Naive thymus-derived CD4-positive, alpha-beta T cell (primary cell): ENCODE measurements around the gene THY1. TPM values are rescaled to one million over a fixed set of nuclear protein-coding genes. Genes with fewer than 3 reads are reported as not detected.

Experiments used
- ATAC-seq: fragments of 150-1000 bp; cut with Tn5 transposase; 2 replicates; pipeline ENCODE4 v1.10.0; 2021; ENCODE audit warnings: mild to moderate bottlenecking, moderate library complexity
- CTCF ChIA-PET: fragments of 350-600 bp; sonication (Branson Sonifier 250); formaldehyde crosslinking; loops from one replicate; lab custom pipeline; 2021; ENCODE audit warnings: antibody characterized with exemption; lab: Charles Lee
- POLR2A ChIA-PET: fragments of 350-600 bp; sonication (Branson Sonifier 250); formaldehyde crosslinking; loops from one replicate; lab custom pipeline; 2021; ENCODE audit warnings: antibody characterized with exemption, inconsistent platforms; lab: Charles Lee
- DNase-seq, 9 donors: peaks; one replicate each; pipeline versions ENCODE4 v3.0.0 to v3.0.0-alpha.2; 2020 to 2022; ENCODE audit warnings: mixed read lengths in 1 of 9
- H3K27ac ChIP-seq: one replicate; pipeline ENCODE4 v1.7.0; 2013; ENCODE audit warnings: mild to moderate bottlenecking, low read depth, low read length, moderate library complexity
- H3K27me3 ChIP-seq, 2 donors: one replicate each; pipeline ENCODE4 v1.7.0; 2013; ENCODE audit warnings: low read length in 2 of 2, mild to moderate bottlenecking in 2 of 2, moderate library complexity in 2 of 2; ENCODE audit not compliant: control insufficient read depth in 2 of 2, insufficient read depth in 2 of 2
- H3K36me3 ChIP-seq, 3 experiments: 1 replicate in 2 of 3; 2 replicates in 1 of 3; pipeline ENCODE4 v1.7.0; 2013; ENCODE audit warnings: low read length in 3 of 3, mild to moderate bottlenecking in 3 of 3, moderate library complexity in 1 of 3; ENCODE audit not compliant: insufficient read depth in 3 of 3, control insufficient read depth in 2 of 3
- H3K4me1 ChIP-seq, 2 donors: one replicate each; pipeline ENCODE4 v1.7.0; 2013; ENCODE audit warnings: low read length in 2 of 2, mild to moderate bottlenecking in 2 of 2, moderate library complexity in 1 of 2; ENCODE audit not compliant: control insufficient read depth in 2 of 2, insufficient read depth in 2 of 2
- H3K4me3 ChIP-seq: 2 replicates; pipeline ENCODE4 v1.7.0; 2013; ENCODE audit warnings: mild to moderate bottlenecking, low read length
- H3K9me3 ChIP-seq, 3 experiments: 1 replicate in 2 of 3; 2 replicates in 1 of 3; pipeline ENCODE4 v1.7.0; 2013; ENCODE audit warnings: low read length in 3 of 3; ENCODE audit not compliant: control insufficient read depth in 2 of 3
- H3K27ac Mint-ChIP-seq, 9 donors: one replicate each; pipeline ENCODE4 v1.8.0; 2020 to 2022; ENCODE audit warnings: mixed read lengths in 9 of 9, mild to moderate bottlenecking in 8 of 9, moderate library complexity in 5 of 9, inconsistent platforms in 2 of 9
- H3K27me3 Mint-ChIP-seq, 5 donors: one replicate each; pipeline ENCODE4 v1.8.0; 2021 to 2022; ENCODE audit warnings: mixed read lengths in 5 of 5, mild to moderate bottlenecking in 1 of 5
- H3K36me3 Mint-ChIP-seq, 5 donors: one replicate each; pipeline ENCODE4 v1.8.0; 2020 to 2022; ENCODE audit warnings: mixed read lengths in 5 of 5, mild to moderate bottlenecking in 3 of 5, inconsistent platforms in 1 of 5
- H3K4me1 Mint-ChIP-seq, 7 donors: one replicate each; pipeline ENCODE4 v1.8.0; 2020 to 2022; ENCODE audit warnings: mixed read lengths in 7 of 7, mild to moderate bottlenecking in 3 of 7, inconsistent platforms in 1 of 7
- H3K4me3 Mint-ChIP-seq, 10 donors: one replicate each; pipeline ENCODE4 v1.8.0; 2020 to 2022; ENCODE audit warnings: mild to moderate bottlenecking in 10 of 10, mixed read lengths in 10 of 10, moderate library complexity in 6 of 10, inconsistent platforms in 2 of 10
- H3K9me3 Mint-ChIP-seq, 11 donors: one replicate each; pipeline ENCODE4 v1.8.0; 2020 to 2022; ENCODE audit warnings: mixed read lengths in 11 of 11, mild to moderate bottlenecking in 4 of 11, inconsistent platforms in 1 of 11, moderate library complexity in 1 of 11
- intact Hi-C, 2 donors: fragments of 100-400 bp; cut with micrococcal nuclease; formaldehyde crosslinking; loops; one replicate each; pipeline ENCODE4 v1.15.1; 2023
- polyA plus RNA-seq, 2 donors: library from polyadenylated mRNA; unstranded; fragments of 300-500 nt; fragmentation: Illumina TruSeq; gene quantifications; one replicate each; pipeline ENCODE4 v1.2.3, GENCODE V29; 2021
- total RNA-seq, 6 experiments: library from RNA in 5 of 6; stranded (reverse) in 5 of 6; gene quantifications; 1 replicate in 5 of 6; 2 replicates in 1 of 6; pipeline ENCODE4 v1.2.3 and lab custom pipeline; 2021 to 2026

The THY1 gene
- total and polyA plus RNA-seq, 7 experiments from 2014 or later: 2.2 TPM; not detected in 6

DNA sequence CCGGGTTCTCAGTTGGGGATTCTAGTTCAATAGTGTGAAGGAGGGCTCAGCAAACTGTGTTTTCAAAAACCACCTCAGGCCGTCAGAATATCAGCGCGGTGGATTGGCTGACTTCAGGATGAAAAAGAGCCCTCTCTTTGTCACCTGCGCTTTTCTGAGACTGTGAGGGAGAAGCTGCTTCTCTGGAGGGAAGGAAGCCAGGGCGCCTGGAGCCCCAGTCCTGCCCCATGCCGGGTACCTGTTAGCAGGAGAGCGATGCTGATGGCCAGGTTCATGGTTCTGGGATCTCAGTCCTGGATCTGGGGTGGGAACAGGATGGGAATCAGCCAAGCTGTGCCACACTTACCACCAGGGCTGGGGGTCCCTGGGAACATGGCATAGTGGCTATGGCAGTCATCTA, 2.3 kb downstream of the THY1 start:
- peaks cover 0 to 3% (median 0%) of the 10 kb centered on the region in 5 donors for H3K36me3 Mint-ChIP-seq
- no peaks in the 10 kb centered on the region for H3K9me3 Mint-ChIP-seq
- ChIA-PET POLR2A (no interaction called here), CTCF (no interaction called here)
- H3K27ac Mint-ChIP-seq: no peak overlapping the region
- peaks cover 39 to 51% (median 50%) of the 10 kb centered on the region in 5 donors for H3K27me3 Mint-ChIP-seq
- Histone ChIP-seq H3K9me3 (no peaks in the 10 kb centered on the region), H3K36me3 (no peaks in the 10 kb centered on the region), H3K4me3 (no peak overlapping the region), H3K27me3 (no peaks in the 10 kb centered on the region), H3K27ac (no peak overlapping the region), H3K4me1 (no peaks in the 10 kb centered on the region)
- intact Hi-C loops: no loop called here
- H3K4me3 Mint-ChIP-seq: peak overlapping the region in 1 of 10 donors; percentile 5
- ATAC-seq (no peak), DNase-seq (no peak)
- H3K4me1 Mint-ChIP-seq: peaks cover 4 to 19% (median 12%) of the 10 kb centered on the region in 7 donors

- Histone ChIP-seq H3K27me3 (no peaks in the 10 kb centered on the region), H3K9me3 (no peaks in the 10 kb centered on the region), H3K4me3 (no peak overlapping the region), H3K27ac (no peak overlapping the region), H3K4me1 (no peaks in the 10 kb centered on the region), H3K36me3 (no peaks in the 10 kb centered on the region)
- H3K4me3 Mint-ChIP-seq: peak overlapping the region in 1 of 10 donors; percentile 51
- H3K4me1 Mint-ChIP-seq: peaks cover 4 to 19% (median 12%) of the 10 kb centered on the region in 7 donors
- ATAC-seq (no peak), DNase-seq (no peak)
- H3K9me3 Mint-ChIP-seq: no peaks in the 10 kb centered on the region
- POLR2A ChIA-PET: no interaction called here
- H3K36me3 Mint-ChIP-seq: peaks cover 0 to 3% (median 0%) of the 10 kb centered on the region in 5 donors
- peaks cover 39 to 49% (median 48%) of the 10 kb centered on the region in 5 donors for H3K27me3 Mint-ChIP-seq
- CTCF ChIA-PET: no interaction called here
- intact Hi-C loops: no loop called here
- H3K27ac Mint-ChIP-seq: no peak overlapping the region
These were observed 3.0 kb downstream of the THY1 start for GRCh38 chr11:119419834-119420492.

- no peak for ATAC-seq
- POLR2A ChIA-PET: no interaction called here
- intact Hi-C loops: no loop called here
- Histone ChIP-seq H3K36me3 (no peaks in the 10 kb centered on the region), H3K27ac (no peak overlapping the region), H3K27me3 (no peaks in the 10 kb centered on the region), H3K9me3 (no peaks in the 10 kb centered on the region), H3K4me1 (no peaks in the 10 kb centered on the region), H3K4me3 (no peak overlapping the region)
- H3K36me3 Mint-ChIP-seq: peaks cover 0 to 3% (median 0%) of the 10 kb centered on the region in 5 donors
- no peak overlapping the region for H3K27ac Mint-ChIP-seq
- H3K4me3 Mint-ChIP-seq: no peak overlapping the region
- peaks cover 0 to 5% (median 0%) of the 10 kb centered on the region in 11 donors for H3K9me3 Mint-ChIP-seq
- DNase-seq: no peak
- CTCF ChIA-PET: no interaction called here
- peaks cover 0 to 18% (median 10%) of the 10 kb centered on the region in 7 donors for H3K4me1 Mint-ChIP-seq
- peaks cover 39 to 47% (median 41%) of the 10 kb centered on the region in 5 donors for H3K27me3 Mint-ChIP-seq
These were observed 3.7 kb downstream of the THY1 start for GRCh38 chr11:119419246-119419645.

DNA sequence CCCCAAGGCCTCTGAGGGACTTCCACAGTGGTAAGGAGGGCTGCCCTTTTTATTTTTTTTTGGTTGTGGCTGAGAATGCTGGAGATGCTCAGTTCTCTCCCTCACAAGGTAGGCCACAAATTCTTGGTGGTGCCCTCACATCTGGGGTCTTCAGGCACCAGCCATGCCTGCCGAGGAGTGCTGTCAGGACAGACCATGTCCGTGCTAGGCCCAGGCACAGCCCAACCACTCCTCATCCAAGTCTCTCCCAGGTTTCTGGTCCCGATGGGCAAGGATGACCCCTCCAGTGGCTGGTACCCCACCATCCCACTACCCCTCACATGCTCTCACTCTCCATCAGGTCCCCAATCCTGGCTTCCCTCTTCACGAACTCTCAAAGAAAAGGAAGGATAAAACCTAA, 4.2 kb downstream of the THY1 start:
- Histone ChIP-seq H3K36me3 (no peaks in the 10 kb centered on the region), H3K4me1 (no peaks in the 10 kb centered on the region), H3K9me3 (no peaks in the 10 kb centered on the region), H3K4me3 (no peak overlapping the region), H3K27me3 (no peaks in the 10 kb centered on the region), H3K27ac (no peak overlapping the region)
- Mint-ChIP-seq H3K36me3 (peaks cover 0 to 1% (median 0%) of the 10 kb centered on the region in 5 donors), H3K4me3 (no peak overlapping the region), H3K27me3 (peaks cover 35 to 46% (median 36%) of the 10 kb centered on the region in 5 donors), H3K4me1 (peaks cover 0 to 17% (median 10%) of the 10 kb centered on the region in 7 donors), H3K9me3 (peaks cover 0 to 5% (median under 1%) of the 10 kb centered on the region in 11 donors), H3K27ac (no peak overlapping the region)
- POLR2A ChIA-PET: no interaction called here
- intact Hi-C loops: no loop called here
- ATAC-seq: no peak
- CTCF ChIA-PET: no interaction called here
- no peak for DNase-seq

DNA sequence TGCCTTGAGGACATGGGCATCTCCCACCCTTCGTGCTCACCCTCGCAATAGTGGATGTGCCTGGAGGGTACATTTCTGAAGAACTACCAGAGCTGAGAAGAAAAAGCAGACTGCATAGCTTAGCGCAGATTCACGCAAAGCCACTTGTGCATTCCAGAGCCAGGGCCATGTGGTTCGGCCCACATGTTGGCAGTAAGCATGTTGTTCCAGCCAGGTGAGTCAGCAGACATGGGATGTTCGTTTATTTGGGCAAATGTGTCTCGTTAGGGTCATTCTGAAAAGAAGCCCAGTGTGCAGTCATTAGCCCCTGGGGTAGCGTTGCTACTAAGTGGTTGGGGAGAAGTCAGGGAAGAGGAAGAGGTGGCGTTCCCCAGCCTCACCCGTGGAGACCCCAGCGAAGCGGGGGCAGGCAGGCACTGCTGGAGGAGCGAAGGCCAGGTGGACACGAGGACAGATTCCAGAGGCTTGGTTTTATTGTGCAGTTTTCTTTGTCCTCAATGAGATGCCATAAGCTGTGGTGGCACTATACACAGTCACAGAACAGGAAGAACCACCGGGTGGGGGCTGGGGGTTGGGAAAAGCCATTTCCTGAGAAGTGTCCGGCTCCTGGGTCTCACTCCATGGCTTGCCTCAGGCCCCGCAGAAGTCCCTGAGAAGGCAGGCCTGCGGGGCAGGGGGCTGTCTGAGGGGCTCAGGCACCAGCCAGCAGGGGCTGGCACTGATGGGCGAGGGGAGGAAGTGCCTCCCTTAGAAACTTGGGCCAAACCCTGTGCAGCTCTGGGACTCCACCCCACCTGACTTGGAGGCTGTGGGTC, 5.0 kb downstream of the THY1 start:
- ChIA-PET CTCF (no interaction called here), POLR2A (no interaction called here)
- no peak overlapping the region for H3K4me3 ChIP-seq
- peaks cover 28 to 42% (median 30%) of the 10 kb centered on the region in 5 donors for H3K27me3 Mint-ChIP-seq
- H3K4me1 ChIP-seq: no peaks in the 10 kb centered on the region
- H3K36me3 ChIP-seq: no peaks in the 10 kb centered on the region
- no peak overlapping the region for H3K27ac Mint-ChIP-seq
- no peaks in the 10 kb centered on the region for H3K27me3 ChIP-seq
- no peaks in the 10 kb centered on the region for H3K9me3 ChIP-seq
- peaks cover 0 to 14% (median 10%) of the 10 kb centered on the region in 7 donors for H3K4me1 Mint-ChIP-seq
- intact Hi-C loops: no loop called here
- H3K9me3 Mint-ChIP-seq: peaks cover 0 to 5% (median 2%) of the 10 kb centered on the region in 11 donors
- ATAC-seq (no peak), DNase-seq (no peak)
- H3K4me3 Mint-ChIP-seq: no peak overlapping the region
- no peaks in the 10 kb centered on the region for H3K36me3 Mint-ChIP-seq
- no peak overlapping the region for H3K27ac ChIP-seq

DNA sequence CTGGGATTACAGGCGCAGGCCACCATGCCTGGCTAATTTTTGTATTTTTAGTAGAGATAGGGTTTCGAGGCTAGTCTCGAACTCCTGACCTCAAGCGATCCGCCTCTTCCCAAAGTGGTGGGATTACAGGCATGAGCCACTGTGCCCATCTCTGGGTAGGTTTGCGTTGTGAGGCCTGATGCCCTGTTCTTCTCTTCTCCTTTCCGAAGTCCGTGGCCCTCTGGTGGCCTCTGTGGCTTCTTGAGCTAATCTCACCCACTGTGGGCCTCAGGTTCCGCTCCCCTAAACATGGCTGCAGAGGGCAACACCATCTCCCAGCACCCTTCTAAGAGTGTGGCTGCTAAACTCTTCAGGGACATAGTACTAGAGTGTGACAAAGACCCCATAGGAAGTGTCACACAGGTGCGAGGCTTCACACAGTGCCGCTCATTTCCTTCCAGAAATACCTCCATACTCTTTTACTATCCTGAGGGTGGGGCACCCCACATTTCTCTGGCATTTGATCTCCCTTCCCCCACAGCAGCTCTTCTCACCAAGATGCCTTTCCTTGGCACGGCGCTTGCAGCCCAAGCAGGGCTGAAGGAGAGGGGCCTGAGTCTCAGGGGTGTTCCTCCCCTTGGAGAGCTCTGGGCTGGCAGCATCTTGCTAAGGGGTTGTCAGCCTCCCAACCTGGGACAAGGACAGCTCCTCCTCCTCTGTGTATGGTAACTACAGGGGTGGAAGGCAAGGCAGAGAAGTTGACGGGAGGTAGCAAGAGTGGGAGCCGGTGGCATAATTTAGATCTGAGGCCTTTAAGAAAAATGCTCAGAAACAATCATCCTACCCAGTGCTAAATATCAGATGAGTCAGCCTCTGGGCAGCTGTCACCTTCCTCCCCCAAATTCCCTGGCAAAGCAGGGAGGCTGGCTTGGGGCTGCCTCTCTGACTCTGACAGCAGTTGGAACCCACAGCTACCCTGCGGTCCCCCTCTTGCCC, 6.1 kb downstream of the THY1 start:
- H3K4me1 ChIP-seq: no peaks in the 10 kb centered on the region
- H3K36me3 ChIP-seq: no peaks in the 10 kb centered on the region
- DNase-seq (no peak), ATAC-seq (no peak)
- no peaks in the 10 kb centered on the region for H3K27me3 ChIP-seq
- Mint-ChIP-seq H3K4me3 (no peak overlapping the region), H3K36me3 (peaks cover 0 to 7% (median 0%) of the 10 kb centered on the region in 5 donors), H3K27me3 (peaks cover 19 to 34% (median 22%) of the 10 kb centered on the region in 5 donors), H3K4me1 (peaks cover 0 to 6% (median 2%) of the 10 kb centered on the region in 7 donors), H3K27ac (no peak overlapping the region), H3K9me3 (peaks cover 0 to 13% (median 6%) of the 10 kb centered on the region in 11 donors)
- H3K27ac ChIP-seq: no peak overlapping the region
- H3K9me3 ChIP-seq: no peaks in the 10 kb centered on the region
- ChIA-PET CTCF (no interaction called here), POLR2A (no interaction called here)
- H3K4me3 ChIP-seq: no peak overlapping the region
- intact Hi-C loops: no loop called here
